GM23248 (cell line): Measurements from ENCODE around the gene GPR89A.
"Not testable (repeated sequence)": the region's sequence is repeated elsewhere in the genome, so short reads cannot be mapped to it uniquely, and the experiment has no call there.

Source experiments
- EZH2 ChIP-seq: fragments of 200-600 bp; sonication (generic); IDR thresholded peaks from 2 replicates; pipeline ENCODE4 v1.6.1; 2018; ENCODE audit warnings: antibody characterized with exemption, mild to moderate bottlenecking; ENCODE audit not compliant: insufficient read depth, poor library complexity, severe bottlenecking
- EZH2phosphoT487 ChIP-seq: fragments of 200-600 bp; sonication (generic); IDR thresholded peaks from 2 replicates; pipeline ENCODE4 v1.6.1; 2018; ENCODE audit warnings: antibody characterized with exemption, moderate library complexity, mild to moderate bottlenecking, low read depth; ENCODE audit not compliant: insufficient read depth

DNA sequence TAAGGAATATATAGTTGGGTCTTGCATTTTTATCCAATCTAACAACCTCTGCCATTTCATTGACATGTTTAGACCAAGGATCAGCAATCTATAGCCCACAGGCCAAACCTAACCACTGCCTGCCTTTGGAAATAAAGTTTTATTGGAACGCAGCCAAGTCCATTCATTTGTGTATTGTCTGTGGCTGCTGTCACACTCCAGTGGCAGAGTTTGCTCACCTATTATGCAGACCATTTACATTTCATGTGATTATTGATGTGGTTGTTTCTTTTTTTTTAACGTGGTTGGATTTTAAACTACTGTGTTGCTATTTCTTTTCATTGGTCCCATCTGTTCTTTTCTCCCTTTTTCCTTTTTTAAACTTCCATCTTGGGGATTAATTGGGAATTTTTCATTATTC, 54.7 kb downstream of the GPR89A start:
- TF ChIP-seq EZH2, EZH2phosphoT487: not testable (repeated sequence)
